Hypothalamus (tissue), 51 donors: ENCODE results near the gene PIAS4.
"Not testable (repeated sequence)": the region's sequence is repeated elsewhere in the genome, so short reads cannot be mapped to it uniquely, and the experiment has no call there.

Experiments
- DNase-seq, 51 donors: peaks; one replicate each; lab custom pipeline; 2025; lab: John Stamatoyannopoulos, UW

The PIAS4 gene

DNA sequence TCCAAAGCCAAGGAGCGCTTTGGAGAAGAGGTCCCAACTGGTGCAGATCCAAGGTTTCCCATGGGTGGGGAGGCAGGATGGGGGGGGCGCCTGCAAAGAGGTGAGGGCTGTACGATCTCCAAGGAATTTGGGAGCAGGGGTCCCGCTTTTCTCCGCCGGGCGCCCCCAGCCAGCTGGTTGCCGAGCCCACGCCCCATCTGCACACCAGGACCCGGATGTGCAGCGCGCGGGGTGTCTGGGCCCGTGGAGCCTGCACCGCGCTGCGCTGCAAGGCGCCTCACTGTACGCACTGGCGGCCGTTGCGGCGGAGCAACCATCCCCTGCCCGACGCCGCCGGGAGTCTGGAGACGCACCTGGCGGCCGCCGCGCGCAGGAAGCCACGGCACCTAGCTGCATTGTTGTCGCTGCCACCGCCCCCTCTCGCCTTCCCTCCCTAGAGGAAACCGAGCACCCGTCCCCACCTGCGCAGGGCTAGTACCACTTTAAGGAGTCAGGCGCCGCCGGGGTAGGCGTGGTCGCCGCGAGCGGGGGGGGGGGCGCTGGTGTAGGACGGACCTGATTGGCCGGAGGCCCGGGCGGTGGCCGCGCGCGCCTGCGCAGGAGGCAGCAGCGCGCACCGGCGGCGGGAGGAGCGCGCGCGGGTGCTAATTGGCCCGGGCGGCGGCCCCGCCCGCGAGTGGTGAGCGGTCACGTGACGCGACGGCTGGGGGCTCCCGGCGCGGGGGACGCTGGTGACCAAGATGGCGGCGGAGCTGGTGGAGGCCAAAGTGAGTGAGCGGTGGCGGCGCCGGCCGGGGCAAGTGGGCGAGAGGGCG lies at the start of gene PIAS4:
TSS of gene PIAS4 (plus strand) at position 716 of the 815 bp plus-strand sequence. CDS start at position 741, 25 bp downstream.
- DNase-seq, result peak; percentile 59 to 98 (median 92)

DNA sequence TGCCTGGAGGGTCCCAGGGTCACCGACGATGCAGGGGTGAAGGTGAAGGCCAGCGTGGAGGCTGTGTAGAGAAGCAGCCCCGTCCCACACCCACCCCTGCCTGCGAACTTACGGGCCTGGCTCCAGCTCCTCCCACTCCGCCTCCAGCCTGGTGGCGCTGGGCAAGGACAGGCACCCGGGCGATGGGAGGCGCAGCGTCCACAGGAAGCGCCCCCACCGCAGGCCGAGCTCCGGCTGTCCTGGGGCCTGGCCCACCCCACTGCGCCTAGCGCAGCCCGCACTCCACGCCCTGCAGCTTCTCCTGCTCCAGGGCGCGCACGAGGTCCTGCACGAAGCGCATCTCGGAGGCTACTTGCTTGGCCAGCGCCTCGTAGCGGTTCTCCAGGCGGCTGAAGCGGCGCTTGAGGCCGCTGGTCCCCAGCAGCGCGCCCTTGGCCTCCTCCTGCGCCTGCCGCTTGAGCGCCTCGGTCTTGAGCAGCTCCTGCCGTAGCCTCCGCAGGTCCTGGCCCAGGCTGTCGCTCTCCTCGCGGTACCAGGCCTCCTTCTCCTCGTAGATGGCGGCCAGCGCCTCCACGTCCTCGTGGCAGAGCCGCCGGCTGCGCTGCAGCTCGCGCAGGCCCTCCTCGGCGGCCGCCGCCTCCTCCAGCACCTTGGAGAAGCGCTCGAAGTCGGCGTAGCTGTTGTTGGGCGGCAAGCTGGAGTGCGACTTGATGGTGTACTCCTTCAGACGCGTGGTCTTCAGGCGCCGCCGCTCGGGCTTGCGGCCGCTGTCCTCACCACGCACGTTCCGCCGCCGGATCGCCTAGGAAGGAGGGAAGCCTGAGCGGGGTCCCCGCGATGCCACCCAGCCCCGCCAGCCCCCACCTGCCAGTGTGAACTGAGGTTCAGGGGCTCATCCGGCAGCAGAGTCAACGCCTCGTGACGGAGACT lies 48.4 kb upstream of the PIAS4 start:
- no peak for DNase-seq

GRCh38 chr19:3959766-3960131 lies 47.8 kb upstream of the PIAS4 start:
- no peak for DNase-seq

GRCh38 chr19:3961007-3961406 lies 46.5 kb upstream of the PIAS4 start:
- DNase-seq, result no peak

- DNase-seq, result no peak
Measured at GRCh38 chr19:3963458-3964255, 43.9 kb upstream of the PIAS4 start.

GRCh38 chr19:3964256-3965194 lies 43.0 kb upstream of the PIAS4 start:
- no peak for DNase-seq

GRCh38 chr19:3966051-3967017 lies 41.2 kb upstream of the PIAS4 start:
- DNase-seq, result no peak

GRCh38 chr19:3967983-3968382 lies 39.6 kb upstream of the PIAS4 start:
- DNase-seq, result not testable (repeated sequence)

- DNase-seq, result peak in 15 of 51 donors; percentile 4 to 78 (median 23)
Measured at GRCh38 chr19:3968556-3969434, 38.7 kb upstream of the PIAS4 start.

DNA sequence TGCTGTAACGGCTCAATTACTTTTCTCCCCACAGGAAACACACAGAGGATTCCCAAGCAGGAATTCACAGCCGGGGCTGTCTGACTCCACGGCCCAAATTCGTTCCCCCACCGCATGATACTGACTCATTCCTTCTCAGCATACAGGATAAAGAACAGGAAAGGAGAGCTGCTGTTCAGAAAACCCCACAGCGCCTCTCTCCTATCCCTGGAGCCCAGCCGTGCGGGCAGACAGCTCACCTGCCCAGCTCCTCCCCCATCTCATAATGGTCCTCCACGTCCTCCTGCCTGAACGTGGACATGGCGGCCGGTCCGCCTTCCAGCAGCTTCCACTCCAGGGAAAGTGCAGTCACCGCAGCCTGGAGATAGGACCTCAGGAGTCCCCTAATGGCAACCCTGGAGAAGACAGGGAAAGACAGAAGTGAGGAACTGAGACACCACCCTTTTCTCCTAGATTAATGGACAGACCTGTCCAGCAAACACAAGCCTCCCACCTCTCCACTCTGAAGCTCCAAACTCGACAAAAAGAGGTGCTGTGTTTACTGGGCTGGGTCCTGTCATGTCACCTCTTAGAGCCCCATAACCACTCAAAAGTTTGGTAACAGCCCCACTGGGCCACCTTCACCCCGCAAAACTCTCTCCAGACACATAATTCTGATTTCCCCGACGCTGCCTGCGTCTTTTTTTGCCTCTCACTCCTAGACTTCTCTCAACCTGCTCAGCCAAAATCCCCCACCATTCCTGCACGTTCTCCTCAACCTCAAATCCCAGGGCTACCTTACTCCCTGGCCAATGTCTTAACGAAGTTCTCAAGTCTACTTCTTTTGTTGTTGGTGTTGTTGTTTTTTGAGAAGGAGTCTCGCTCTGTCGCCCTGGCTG lies 37.9 kb upstream of the PIAS4 start:
- DNase-seq, result peak in 2 of 51 donors; percentile 13 to 35

- DNase-seq, result no peak
Measured at GRCh38 chr19:3970313-3970807, 37.2 kb upstream of the PIAS4 start.

DNA sequence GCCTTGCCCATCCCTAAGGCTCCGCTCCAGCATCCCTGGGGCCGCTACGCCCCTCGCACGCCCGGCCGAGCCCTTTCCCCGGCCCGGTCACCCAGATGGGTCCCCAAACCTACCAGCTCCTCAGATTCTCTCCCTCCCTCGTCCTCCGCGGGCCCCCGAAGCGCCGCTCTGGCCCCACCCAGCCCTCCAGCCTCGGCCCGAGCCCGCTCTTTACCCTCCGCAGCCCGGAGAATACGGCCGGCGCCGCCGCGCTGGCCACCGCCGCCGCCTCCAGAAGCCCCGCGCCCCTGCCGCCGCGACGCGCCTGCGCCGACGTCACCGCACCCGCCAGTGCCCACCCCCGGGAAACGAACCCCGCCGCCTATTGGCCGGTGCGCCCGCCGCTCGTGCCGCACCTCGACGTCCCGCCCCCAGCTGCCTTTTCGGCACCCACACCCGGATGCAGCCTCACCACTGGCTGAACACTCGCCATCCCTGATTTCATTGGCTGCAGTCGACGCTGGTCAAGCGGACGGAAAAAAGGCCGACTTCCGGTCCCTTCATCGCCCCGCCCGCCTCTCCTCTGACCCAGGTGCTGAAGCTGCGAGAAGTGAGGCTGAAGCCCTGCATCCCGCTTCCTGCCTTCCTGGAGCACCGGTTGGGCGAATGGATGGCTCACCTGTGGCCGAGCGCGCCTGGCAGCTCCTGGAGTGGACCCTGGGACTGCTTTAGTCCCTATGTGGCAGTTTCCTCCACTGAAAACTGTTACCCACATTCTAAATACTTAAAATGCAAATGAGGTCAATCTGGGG lies 36.5 kb upstream of the PIAS4 start, which contains the start of gene DAPK3:
TSS of gene DAPK3 (minus strand) at position 292 of the 791 bp plus-strand sequence. CDS start 1,364 bp downstream, outside the sequence.
- DNase-seq, result peak; percentile 58 to 99 (median 96)

GRCh38 chr19:3975144-3975543 lies 32.4 kb upstream of the PIAS4 start:
- DNase-seq, result no peak

- DNase-seq, result no peak
Measured at GRCh38 chr19:3975637-3976087, 31.9 kb upstream of the PIAS4 start.
